Measurements from ENCODE around the gene MMAA. TPM values are rescaled to one million over a fixed set of nuclear protein-coding genes. Genes with fewer than 3 reads are reported as not detected.
"Not testable (repeated sequence)": the region's sequence is repeated elsewhere in the genome, so short reads cannot be mapped to it uniquely, and the experiment has no call there.

Gene MMAA
- polyA plus RNA-seq, 2 of the 4 experiments (the other 2 are of a cell fraction): 1.5 to 4.0 TPM

DNA sequence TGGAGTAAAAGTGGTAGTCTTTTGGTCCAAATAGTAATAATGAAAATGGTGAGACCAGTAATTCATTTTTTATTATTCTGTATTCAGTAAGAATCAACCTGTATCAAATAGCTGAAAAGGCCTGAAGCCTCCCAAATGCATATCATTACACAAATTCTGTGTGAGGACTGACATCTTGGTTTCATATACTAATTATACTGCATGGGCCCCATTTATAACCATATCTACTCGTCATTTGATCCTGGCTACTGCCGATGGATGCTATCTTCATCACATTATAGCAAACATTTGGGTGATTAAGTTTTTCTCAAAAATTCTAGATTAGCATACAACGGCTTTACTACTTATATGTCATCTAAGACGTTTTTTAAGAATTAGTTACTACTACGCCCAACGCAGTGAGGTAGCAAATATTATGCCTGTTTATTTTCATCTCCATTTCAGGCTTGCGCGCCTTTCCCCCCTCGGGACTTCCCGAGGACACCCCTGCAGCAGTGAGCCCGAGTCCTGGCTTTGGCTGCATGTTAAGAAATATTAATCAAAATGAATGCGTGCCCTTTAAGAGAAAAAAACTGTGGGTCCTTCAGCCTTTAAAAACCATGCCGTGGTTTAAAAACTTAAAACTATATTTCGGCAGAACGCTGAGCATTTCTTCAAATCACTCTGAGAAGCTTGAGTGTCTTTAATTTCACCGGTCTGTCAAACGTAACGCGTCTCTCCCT, 814 bp upstream of the MMAA start:
- ChIA-PET CTCF (interaction anchor here (0.9 to 4.1 kb wide), 7 partner anchors 8 to 401 kb away, joined by 3 to 43 read pairs (median 5); no protein-coding TSS in a partner anchor), POLR2A (no interaction called here)
- Histone ChIP-seq H3K27ac (peak overlapping the region; percentile 95 to 96), H3K4me1 (peaks cover 15% of the 10 kb centered on the region), H3K4me3 (peak overlapping the region; percentile 74), H3K9me3 (no peaks in the 10 kb centered on the region), H3K4me2 (peak overlapping the region; percentile 93)
- peak in 1 of 2 experiments; percentile 7; a peak in 2 of 6 replicates for ATAC-seq
- FAIRE-seq: no peak
- 17% methylated on average over 19 of the region's 19 CpGs for WGBS (ENCODE audit: missing lambda C conversion rate)
- DNase-seq (ENCODE audit: low read depth in 1 of 2, low spot score in 1 of 2): peak in 1 of 2 experiments; percentile 9
- TF ChIP-seq, protein P1, sequence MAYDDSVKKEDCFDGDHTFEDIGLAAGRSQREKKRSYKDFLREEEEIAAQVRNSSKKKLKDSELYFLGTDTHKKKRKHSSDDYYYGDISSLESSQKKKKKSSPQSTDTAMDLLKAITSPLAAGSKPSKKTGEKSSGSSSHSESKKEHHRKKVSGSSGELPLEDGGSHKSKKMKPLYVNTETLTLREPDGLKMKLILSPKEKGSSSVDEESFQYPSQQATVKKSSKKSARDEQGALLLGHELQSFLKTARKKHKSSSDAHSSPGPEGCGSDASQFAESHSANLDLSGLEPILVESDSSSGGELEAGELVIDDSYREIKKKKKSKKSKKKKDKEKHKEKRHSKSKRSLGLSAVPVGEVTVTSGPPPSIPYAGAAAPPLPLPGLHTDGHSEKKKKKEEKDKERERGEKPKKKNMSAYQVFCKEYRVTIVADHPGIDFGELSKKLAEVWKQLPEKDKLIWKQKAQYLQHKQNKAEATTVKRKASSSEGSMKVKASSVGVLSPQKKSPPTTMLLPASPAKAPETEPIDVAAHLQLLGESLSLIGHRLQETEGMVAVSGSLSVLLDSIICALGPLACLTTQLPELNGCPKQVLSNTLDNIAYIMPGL (CRISPR knock-in tag; IDR thresholded peaks at IDR 0.05; ENCODE audit: borderline replicate concordance): no peak
- TF ChIP-seq NR3C1 (IDR thresholded peaks at IDR 0.05): no peak
- TF ChIP-seq, protein P2, sequence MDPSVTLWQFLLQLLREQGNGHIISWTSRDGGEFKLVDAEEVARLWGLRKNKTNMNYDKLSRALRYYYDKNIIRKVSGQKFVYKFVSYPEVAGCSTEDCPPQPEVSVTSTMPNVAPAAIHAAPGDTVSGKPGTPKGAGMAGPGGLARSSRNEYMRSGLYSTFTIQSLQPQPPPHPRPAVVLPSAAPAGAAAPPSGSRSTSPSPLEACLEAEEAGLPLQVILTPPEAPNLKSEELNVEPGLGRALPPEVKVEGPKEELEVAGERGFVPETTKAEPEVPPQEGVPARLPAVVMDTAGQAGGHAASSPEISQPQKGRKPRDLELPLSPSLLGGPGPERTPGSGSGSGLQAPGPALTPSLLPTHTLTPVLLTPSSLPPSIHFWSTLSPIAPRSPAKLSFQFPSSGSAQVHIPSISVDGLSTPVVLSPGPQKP (IDR thresholded peaks at IDR 0.05; ENCODE audit: low read depth, low read length): no peak

DNA sequence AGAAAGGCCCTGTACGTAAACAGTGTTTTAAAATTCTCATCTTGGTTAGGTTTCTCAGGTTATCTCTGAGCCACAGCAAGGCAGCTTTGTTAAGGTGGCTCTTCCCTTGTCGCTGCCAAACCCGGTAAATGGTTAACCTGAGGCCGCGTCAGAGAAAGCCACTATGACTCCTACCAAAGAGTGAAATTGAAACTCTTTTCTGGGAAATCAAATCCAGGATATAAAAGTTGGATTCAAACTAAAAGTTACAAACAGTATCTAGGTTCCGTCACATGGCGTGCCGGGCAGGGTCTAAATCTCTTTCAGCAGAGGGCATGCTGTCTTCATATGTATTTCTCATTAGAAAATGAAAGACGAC, 433 bp downstream of the MMAA start:
- TF ChIP-seq, protein P3, sequence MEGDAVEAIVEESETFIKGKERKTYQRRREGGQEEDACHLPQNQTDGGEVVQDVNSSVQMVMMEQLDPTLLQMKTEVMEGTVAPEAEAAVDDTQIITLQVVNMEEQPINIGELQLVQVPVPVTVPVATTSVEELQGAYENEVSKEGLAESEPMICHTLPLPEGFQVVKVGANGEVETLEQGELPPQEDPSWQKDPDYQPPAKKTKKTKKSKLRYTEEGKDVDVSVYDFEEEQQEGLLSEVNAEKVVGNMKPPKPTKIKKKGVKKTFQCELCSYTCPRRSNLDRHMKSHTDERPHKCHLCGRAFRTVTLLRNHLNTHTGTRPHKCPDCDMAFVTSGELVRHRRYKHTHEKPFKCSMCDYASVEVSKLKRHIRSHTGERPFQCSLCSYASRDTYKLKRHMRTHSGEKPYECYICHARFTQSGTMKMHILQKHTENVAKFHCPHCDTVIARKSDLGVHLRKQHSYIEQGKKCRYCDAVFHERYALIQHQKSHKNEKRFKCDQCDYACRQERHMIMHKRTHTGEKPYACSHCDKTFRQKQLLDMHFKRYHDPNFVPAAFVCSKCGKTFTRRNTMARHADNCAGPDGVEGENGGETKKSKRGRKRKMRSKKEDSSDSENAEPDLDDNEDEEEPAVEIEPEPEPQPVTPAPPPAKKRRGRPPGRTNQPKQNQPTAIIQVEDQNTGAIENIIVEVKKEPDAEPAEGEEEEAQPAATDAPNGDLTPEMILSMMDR (IDR thresholded peaks at IDR 0.05): no peak
- TF ChIP-seq SMC3 (IDR thresholded peaks at IDR 0.05) (0 out of 3 replicates have a peak, but pooled peaks have one; percentile 2), POLR2AphosphoS2 (conservative IDR thresholded peaks at IDR 0.05; ENCODE audit: low read length) (no peak), ZNF302 (CRISPR knock-in tag; IDR thresholded peaks at IDR 0.05) (no peak)
- TF ChIP-seq, protein P4, sequence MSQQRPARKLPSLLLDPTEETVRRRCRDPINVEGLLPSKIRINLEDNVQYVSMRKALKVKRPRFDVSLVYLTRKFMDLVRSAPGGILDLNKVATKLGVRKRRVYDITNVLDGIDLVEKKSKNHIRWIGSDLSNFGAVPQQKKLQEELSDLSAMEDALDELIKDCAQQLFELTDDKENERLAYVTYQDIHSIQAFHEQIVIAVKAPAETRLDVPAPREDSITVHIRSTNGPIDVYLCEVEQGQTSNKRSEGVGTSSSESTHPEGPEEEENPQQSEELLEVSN (IDR thresholded peaks at IDR 0.05; ENCODE audit: borderline replicate concordance, low read depth): no peak
- FAIRE-seq (no peak), DNase-seq (ENCODE audit: low read depth in 1 of 2, low spot score in 1 of 2) (peak; percentile 48 to 78), ATAC-seq (peak; percentile 83 to 92)
- 3% methylated on average over 9 of the region's 9 CpGs for WGBS (ENCODE audit: missing lambda C conversion rate)
- POLR2A ChIA-PET: interaction anchor here (1.0 kb wide), 1 partner anchor 189 kb away, joined by 4 read pairs; no protein-coding TSS in a partner anchor
- Histone ChIP-seq H3K4me3 (peak overlapping the region; percentile 74), H3K9me3 (no peaks in the 10 kb centered on the region), H3K4me1 (peaks cover 26% of the 10 kb centered on the region), H3K4me2 (peak overlapping the region; percentile 76), H3K27ac (peak overlapping the region; percentile 95 to 96)
- CTCF ChIA-PET: interaction anchor here (0.6 to 3.9 kb wide), 9 partner anchors 10 to 464 kb away, joined by 3 to 29 read pairs (median 3); no protein-coding TSS in a partner anchor

GRCh38 chr4:145622067-145622466, 2.9 kb downstream of the MMAA start:
- WGBS (ENCODE audit: missing lambda C conversion rate): 89% methylated on average over 1 of the region's 1 CpG
- H3K4me3 ChIP-seq; H3K27ac ChIP-seq; FAIRE-seq; POLR2A ChIA-PET; ATAC-seq; H3K9me3 ChIP-seq; H3K4me2 ChIP-seq; DNase-seq (ENCODE audit: low read depth in 1 of 2, low spot score in 1 of 2): not testable (repeated sequence)
- peaks cover 26% of the 10 kb centered on the region for H3K4me1 ChIP-seq
- CTCF ChIA-PET: interaction anchor here (0.6 kb wide), 1 partner anchor 170 kb away, joined by 6 read pairs; no protein-coding TSS in a partner anchor

DNA sequence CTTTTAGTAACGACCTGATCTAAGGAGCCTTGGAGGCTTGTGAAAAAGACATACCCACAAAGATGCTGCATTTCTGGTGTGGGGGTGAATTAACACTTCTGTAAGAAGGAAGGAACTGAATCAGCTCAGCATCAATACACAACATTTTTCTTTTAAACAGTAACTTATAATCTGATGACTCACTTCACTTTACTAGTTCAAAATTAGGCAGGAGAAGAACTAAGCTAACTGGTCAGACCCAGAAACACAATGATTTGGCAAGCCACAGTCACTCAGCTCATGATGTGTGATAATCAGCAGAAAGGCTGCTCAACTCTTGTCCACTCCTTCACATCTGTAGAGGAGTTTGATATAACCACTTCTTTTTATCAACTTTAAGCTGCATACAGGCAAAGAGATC, 4.6 kb downstream of the MMAA start:
- TF ChIP-seq FOSL2 (IDR thresholded peaks at IDR 0.05) (no peak), FOSL2 (CRISPR knock-in tag; IDR thresholded peaks at IDR 0.05) (peak; percentile 31), JUN (IDR thresholded peaks at IDR 0.05) (no peak)
- Histone ChIP-seq H3K4me3 (no peak overlapping the region), H3K4me2 (peak overlapping the region; percentile 53), H3K4me1 (peaks cover 21% of the 10 kb centered on the region), H3K9me3 (no peaks in the 10 kb centered on the region), H3K27ac (peak overlapping the region; percentile 23 to 74; a peak in 4 of 6 replicates)
- DNase-seq (ENCODE audit: low read depth in 1 of 2, low spot score in 1 of 2) (no peak), ATAC-seq (no peak), FAIRE-seq (peak; percentile 87)
- POLR2A ChIA-PET: no interaction called here
- CTCF ChIA-PET: interaction anchor here (1.0 to 2.9 kb wide), 2 partner anchors 14 kb away, joined by 3 to 9 read pairs; no protein-coding TSS in a partner anchor
- WGBS (ENCODE audit: missing lambda C conversion rate): 40% methylated on average over 1 of the region's 1 CpG

All from A549 (cell line).